Neural cell (in vitro differentiated cells): ENCODE results near the gene PARVA.

Experiments used
- EP300 ChIP-seq: fragments of 450-650 bp; conservative IDR thresholded peaks from 2 replicates; pipeline ENCODE4 v1.6.1; 2014; ENCODE audit warnings: antibody characterized with exemption, mild to moderate bottlenecking, moderate library complexity; ENCODE audit not compliant: poor library complexity, severe bottlenecking
- POLR2AphosphoS5 ChIP-seq: IDR thresholded peaks from 2 replicates; pipeline ENCODE4 v1.6.1; 2012
- TAF1 ChIP-seq: IDR thresholded peaks from 2 replicates; pipeline ENCODE4 v1.6.1; 2012; ENCODE audit warnings: low read depth
- TF ChIP-seq, protein P1 (sequence below): fragments of 450-650 bp; IDR thresholded peaks from 2 replicates; pipeline ENCODE4 v1.5.1; 2014; ENCODE audit warnings: antibody characterized with exemption, mild to moderate bottlenecking, moderate library complexity; ENCODE audit not compliant: poor library complexity, severe bottlenecking

DNA sequence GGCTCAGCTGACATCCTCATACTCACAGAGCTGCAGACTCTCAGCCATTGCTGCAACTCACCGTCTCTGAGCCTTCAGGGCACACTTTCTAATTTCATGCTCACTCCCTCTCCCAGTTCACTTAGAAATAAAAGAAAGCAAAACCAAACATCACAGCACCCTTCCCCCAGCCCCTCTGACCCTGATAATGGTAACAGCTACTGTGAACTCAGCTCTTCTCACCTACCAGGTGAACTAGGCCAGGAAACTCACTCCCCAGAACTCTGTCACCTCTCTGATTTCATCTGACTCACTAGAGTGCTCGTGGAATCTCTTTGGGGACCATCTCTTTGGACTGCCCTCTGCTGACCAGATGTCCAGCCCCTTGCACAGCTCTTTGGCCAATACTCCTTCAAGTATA lies 14.5 kb upstream of the PARVA start:
- no peak for TF ChIP-seq POLR2AphosphoS5
- TF ChIP-seq, protein P1, sequence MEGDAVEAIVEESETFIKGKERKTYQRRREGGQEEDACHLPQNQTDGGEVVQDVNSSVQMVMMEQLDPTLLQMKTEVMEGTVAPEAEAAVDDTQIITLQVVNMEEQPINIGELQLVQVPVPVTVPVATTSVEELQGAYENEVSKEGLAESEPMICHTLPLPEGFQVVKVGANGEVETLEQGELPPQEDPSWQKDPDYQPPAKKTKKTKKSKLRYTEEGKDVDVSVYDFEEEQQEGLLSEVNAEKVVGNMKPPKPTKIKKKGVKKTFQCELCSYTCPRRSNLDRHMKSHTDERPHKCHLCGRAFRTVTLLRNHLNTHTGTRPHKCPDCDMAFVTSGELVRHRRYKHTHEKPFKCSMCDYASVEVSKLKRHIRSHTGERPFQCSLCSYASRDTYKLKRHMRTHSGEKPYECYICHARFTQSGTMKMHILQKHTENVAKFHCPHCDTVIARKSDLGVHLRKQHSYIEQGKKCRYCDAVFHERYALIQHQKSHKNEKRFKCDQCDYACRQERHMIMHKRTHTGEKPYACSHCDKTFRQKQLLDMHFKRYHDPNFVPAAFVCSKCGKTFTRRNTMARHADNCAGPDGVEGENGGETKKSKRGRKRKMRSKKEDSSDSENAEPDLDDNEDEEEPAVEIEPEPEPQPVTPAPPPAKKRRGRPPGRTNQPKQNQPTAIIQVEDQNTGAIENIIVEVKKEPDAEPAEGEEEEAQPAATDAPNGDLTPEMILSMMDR = no peak
- no peak for TF ChIP-seq EP300
- no peak for TF ChIP-seq TAF1
